ENCODE data around the gene UNC119. TPM values are rescaled to one million over a fixed set of nuclear protein-coding genes. Genes with fewer than 3 reads are reported as not detected.

Gene UNC119
- total RNA-seq, 1 donor from 2014 or later, result 61.4 TPM

DNA sequence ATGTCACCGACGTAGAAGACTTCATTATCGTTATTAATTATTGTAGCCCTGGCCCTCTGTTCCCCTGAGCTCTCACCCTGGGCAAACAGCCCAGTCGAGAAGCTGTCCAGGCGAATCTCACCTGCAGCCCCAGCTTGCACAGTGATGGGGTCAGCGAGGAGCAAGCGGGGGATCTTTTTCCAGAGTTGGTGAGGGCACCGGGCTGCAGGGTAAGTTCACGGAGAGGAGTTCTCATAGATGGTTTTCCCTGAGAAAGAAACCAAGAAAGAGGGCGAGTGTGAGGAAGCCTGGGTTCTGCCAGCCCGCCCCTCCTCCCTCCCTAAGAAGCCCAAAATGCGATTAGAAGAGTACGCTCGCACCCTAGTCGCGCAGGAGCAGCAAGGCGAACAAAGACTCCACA lies 46.0 kb upstream of the UNC119 start:
- Histone ChIP-seq H3K36me3 (peaks cover 21% of the 10 kb centered on the region), H3K27ac (no peak overlapping the region), H2AFZ (replicated peaks) (peak overlapping the region; percentile 86)

DNA sequence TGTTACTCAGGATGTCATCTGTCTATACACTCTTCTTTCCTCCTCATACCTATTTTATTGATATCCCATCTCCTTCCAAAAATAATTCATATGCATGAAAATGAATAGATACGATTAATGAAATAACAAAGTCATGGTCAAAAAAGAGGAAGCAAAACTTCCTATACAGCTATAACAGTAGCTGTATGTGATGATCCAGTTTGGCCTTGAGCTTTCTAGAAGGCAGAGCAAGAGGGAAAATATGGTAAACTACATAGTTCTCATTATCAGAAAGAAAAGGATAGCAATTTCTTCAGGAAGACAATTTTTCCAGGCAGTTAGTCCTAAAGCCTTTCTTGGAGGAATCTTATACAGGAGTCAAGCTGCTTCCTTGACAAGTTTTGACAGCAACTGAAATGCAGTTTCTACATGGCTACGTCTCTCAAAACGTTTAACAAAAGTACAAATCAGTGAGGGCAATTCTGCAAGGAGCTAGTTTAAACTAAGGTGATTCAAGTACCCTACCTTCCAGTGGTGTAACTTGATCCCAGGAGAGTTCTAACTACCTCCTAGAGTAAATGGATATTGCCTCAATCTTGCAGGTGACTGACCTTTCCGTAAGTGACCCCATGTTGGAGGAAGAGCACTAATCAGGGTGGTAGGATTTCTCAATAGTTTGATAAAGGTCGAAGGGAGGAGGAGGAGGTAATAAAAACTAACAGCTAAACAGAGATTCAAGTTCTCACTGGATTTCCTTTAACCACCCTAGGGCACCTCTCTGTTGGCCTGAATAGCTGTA lies 45.4 kb upstream of the UNC119 start:
- Histone ChIP-seq H3K4me3 (peak overlapping the region; percentile 99), H2AFZ (replicated peaks) (no peak overlapping the region), H3K4me1 (peaks cover 15% of the 10 kb centered on the region), H3K9me3 (ENCODE audit: low read depth) (no peaks in the 10 kb centered on the region), H3K79me2 (ENCODE audit: low read depth) (peaks cover 60% of the 10 kb centered on the region), H3F3A (ENCODE audit: low read depth) (peaks cover 23% of the 10 kb centered on the region), H4K20me1 (ENCODE audit: low read depth) (peaks cover 28% of the 10 kb centered on the region), H3K4me2 (peak overlapping the region; percentile 99), H3K36me3 (peaks cover 21% of the 10 kb centered on the region), H3K27ac (no peak overlapping the region), H3K9ac (peak overlapping the region; percentile 79), H3K27me3 (peaks cover 11% of the 10 kb centered on the region)
- H3K36me3 Mint-ChIP-seq, result peaks cover 15% of the 10 kb centered on the region
- no peaks in the 10 kb centered on the region for H3K9me3 Mint-ChIP-seq
- TF ChIP-seq, protein P1, sequence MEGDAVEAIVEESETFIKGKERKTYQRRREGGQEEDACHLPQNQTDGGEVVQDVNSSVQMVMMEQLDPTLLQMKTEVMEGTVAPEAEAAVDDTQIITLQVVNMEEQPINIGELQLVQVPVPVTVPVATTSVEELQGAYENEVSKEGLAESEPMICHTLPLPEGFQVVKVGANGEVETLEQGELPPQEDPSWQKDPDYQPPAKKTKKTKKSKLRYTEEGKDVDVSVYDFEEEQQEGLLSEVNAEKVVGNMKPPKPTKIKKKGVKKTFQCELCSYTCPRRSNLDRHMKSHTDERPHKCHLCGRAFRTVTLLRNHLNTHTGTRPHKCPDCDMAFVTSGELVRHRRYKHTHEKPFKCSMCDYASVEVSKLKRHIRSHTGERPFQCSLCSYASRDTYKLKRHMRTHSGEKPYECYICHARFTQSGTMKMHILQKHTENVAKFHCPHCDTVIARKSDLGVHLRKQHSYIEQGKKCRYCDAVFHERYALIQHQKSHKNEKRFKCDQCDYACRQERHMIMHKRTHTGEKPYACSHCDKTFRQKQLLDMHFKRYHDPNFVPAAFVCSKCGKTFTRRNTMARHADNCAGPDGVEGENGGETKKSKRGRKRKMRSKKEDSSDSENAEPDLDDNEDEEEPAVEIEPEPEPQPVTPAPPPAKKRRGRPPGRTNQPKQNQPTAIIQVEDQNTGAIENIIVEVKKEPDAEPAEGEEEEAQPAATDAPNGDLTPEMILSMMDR (IDR thresholded peaks at IDR 0.05), result no peak
- no peak for TF ChIP-seq EZH2 (IDR thresholded peaks at IDR 0.05)
- TF ChIP-seq EZH2phosphoT487 (IDR thresholded peaks at IDR 0.05), result no peak
- peak overlapping the region; percentile 98 for H3K4me3 Mint-ChIP-seq
- no peaks in the 10 kb centered on the region for H3K27me3 Mint-ChIP-seq (ENCODE audit: insufficient read depth, low read depth)
- H3K27ac Mint-ChIP-seq, result peak overlapping the region; percentile 99
- DNase-seq (ENCODE audit: low spot score), result no peak
- H3K4me1 Mint-ChIP-seq, result peaks cover 23% of the 10 kb centered on the region

More for the DNA sequence above, 46.0 kb upstream of the UNC119 start:
- peaks cover 9% of the 10 kb centered on the region for H3K36me3 Mint-ChIP-seq
- H4K20me1 ChIP-seq (ENCODE audit: low read depth), result peaks cover 22% of the 10 kb centered on the region
- peaks cover 54% of the 10 kb centered on the region for H3K79me2 ChIP-seq (ENCODE audit: low read depth)
- H3K27me3 ChIP-seq, result peaks cover 11% of the 10 kb centered on the region
- DNase-seq (ENCODE audit: low spot score), result no peak
- H3K9ac ChIP-seq, result peak overlapping the region; percentile 79
- H3K9me3 ChIP-seq (ENCODE audit: low read depth), result no peaks in the 10 kb centered on the region
- peaks cover 29% of the 10 kb centered on the region for H3F3A ChIP-seq (ENCODE audit: low read depth)
- H3K27ac Mint-ChIP-seq, result peak overlapping the region; percentile 99
- peak overlapping the region; percentile 98 for H3K4me3 Mint-ChIP-seq
- H3K9me3 Mint-ChIP-seq, result no peaks in the 10 kb centered on the region
- peak overlapping the region; percentile 99 for H3K4me3 ChIP-seq
- H3K4me2 ChIP-seq, result peak overlapping the region; percentile 99
- H3K27me3 Mint-ChIP-seq (ENCODE audit: insufficient read depth, low read depth), result peaks cover under 1% of the 10 kb centered on the region
- TF ChIP-seq, protein P1 (IDR thresholded peaks at IDR 0.05), result no peak
- no peak for TF ChIP-seq EZH2 (IDR thresholded peaks at IDR 0.05)
- TF ChIP-seq EZH2phosphoT487 (IDR thresholded peaks at IDR 0.05), result no peak
- H3K4me1 Mint-ChIP-seq, result peaks cover 28% of the 10 kb centered on the region
- peaks cover 20% of the 10 kb centered on the region for H3K4me1 ChIP-seq

DNA sequence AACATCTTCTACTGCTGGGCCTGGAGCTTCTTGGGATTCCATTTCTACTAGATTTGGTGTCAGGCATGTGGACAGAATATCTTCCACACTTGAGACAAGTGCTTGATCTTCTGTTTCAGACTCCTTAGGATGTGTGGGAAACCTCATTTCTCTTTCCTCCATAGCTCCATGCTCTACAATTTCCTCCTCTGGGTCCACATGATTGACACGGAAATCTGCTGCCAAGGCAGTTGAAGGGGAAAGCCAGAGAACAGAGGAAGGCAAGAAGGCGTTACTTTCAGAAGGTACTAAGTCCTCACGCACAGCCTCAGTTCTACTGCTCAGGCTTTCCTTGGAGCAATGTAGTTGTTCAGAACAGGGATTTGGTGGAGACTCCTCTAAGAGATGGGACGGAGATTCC lies 39.8 kb upstream of the UNC119 start:
- Histone ChIP-seq H3K9ac (no peak overlapping the region), H3K4me2 (no peak overlapping the region), H3K9me3 (ENCODE audit: low read depth) (no peaks in the 10 kb centered on the region), H3K79me2 (ENCODE audit: low read depth) (peaks cover 74% of the 10 kb centered on the region), H3K4me1 (no peaks in the 10 kb centered on the region), H2AFZ (replicated peaks) (no peak overlapping the region), H3K27ac (no peak overlapping the region), H4K20me1 (ENCODE audit: low read depth) (peaks cover 58% of the 10 kb centered on the region), H3K36me3 (peaks cover 30% of the 10 kb centered on the region), H3F3A (ENCODE audit: low read depth) (no peaks in the 10 kb centered on the region), H3K27me3 (no peaks in the 10 kb centered on the region), H3K4me3 (no peak overlapping the region)
- Mint-ChIP-seq H3K36me3 (peaks cover 33% of the 10 kb centered on the region), H3K9me3 (no peaks in the 10 kb centered on the region), H3K4me1 (peaks cover 1% of the 10 kb centered on the region), H3K27ac (no peak overlapping the region), H3K27me3 (ENCODE audit: insufficient read depth, low read depth) (no peaks in the 10 kb centered on the region), H3K4me3 (peak overlapping the region; percentile 48)
- TF ChIP-seq EZH2phosphoT487 (IDR thresholded peaks at IDR 0.05) (no peak), EZH2 (IDR thresholded peaks at IDR 0.05) (no peak)
- TF ChIP-seq, protein P1 (IDR thresholded peaks at IDR 0.05), result no peak
- DNase-seq (ENCODE audit: low spot score), result no peak

Data from neural progenitor cell (in vitro differentiated cells).